Neuron (in vitro differentiated cells): ENCODE data around the gene BOK.

Source experiments
- H2AFZ ChIP-seq: one replicate; pipeline ENCODE4 v1.6.1; 2013; ENCODE audit warnings: low read depth, mild to moderate bottlenecking, inconsistent platforms, low read length, moderate library complexity
- H3K27me3 ChIP-seq: one replicate; pipeline ENCODE4 v1.6.1; 2013; ENCODE audit warnings: low read length; ENCODE audit not compliant: insufficient read depth
- H3K36me3 ChIP-seq: one replicate; pipeline ENCODE4 v1.6.1; 2013; ENCODE audit warnings: low read length; ENCODE audit not compliant: insufficient read depth
- H3K4me1 ChIP-seq: one replicate; pipeline ENCODE4 v1.6.1; 2013; ENCODE audit warnings: low read length; ENCODE audit not compliant: insufficient read depth
- H3K4me3 ChIP-seq: 2 replicates; pipeline ENCODE4 v1.5.1; 2013; ENCODE audit warnings: mild to moderate bottlenecking, low read length, moderate library complexity
- H3K9me3 ChIP-seq: one replicate; pipeline ENCODE4 v1.6.1; 2013; ENCODE audit warnings: low read length

The BOK gene

GRCh38 chr2:241555711-241556110 lies 2.8 kb upstream of the BOK start:
- H3K9me3 ChIP-seq: peaks cover 21% of the 10 kb centered on the region
- H2AFZ ChIP-seq: no peak overlapping the region
- peaks cover 19% of the 10 kb centered on the region for H3K27me3 ChIP-seq
- no peak overlapping the region for H3K4me3 ChIP-seq
- H3K36me3 ChIP-seq: no peaks in the 10 kb centered on the region
- H3K4me1 ChIP-seq: no peaks in the 10 kb centered on the region

- Histone ChIP-seq H2AFZ (no peak overlapping the region), H3K27me3 (peaks cover 19% of the 10 kb centered on the region), H3K36me3 (no peaks in the 10 kb centered on the region), H3K4me3 (no peak overlapping the region), H3K9me3 (peaks cover 21% of the 10 kb centered on the region), H3K4me1 (no peaks in the 10 kb centered on the region)
These were observed 1.8 kb upstream of the BOK start for GRCh38 chr2:241556746-241557145.

DNA sequence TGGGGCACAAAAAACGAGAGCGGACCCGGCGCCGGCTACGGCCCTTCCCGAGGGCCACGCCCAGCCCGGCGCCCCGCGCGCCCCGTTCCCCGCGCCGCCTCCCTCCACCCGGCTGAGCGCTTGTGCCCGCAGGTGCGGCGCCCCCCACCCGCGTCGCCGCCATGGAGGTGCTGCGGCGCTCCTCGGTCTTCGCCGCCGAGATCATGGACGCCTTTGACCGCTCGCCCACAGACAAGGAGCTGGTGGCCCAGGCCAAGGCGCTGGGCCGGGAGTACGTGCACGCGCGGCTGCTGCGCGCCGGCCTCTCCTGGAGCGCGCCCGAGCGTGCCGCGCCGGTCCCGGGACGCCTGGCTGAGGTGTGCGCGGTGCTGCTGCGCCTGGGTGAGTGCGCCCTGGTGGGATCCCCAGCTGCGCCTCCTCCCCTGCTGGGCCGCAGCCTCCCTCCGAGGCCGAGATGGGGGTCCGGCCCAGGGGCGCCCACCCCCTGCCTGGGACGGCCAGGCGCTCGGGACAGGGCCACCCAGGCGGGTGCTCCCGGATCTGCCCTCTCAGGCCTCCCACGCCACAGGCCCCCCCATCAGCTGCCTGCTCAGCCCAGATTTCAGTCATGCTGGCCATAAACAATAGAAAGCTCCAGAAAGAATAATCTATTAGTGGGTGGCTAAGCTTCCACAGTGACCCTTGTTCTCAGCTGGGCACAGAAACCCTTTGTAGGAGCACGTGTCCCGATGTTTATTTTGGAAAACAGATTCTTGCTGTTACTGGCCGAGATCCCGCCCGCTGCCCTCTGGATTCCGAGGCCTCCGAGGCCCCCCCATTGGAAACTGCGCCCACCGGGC lies 997 bp downstream of the BOK start:
- Histone ChIP-seq H3K4me1 (no peaks in the 10 kb centered on the region), H3K36me3 (no peaks in the 10 kb centered on the region), H3K4me3 (peak overlapping the region; percentile 40), H2AFZ (peak overlapping the region; percentile 42), H3K27me3 (peaks cover 19% of the 10 kb centered on the region), H3K9me3 (peaks cover 20% of the 10 kb centered on the region)

GRCh38 chr2:241560162-241560882 lies 1.8 kb downstream of the BOK start:
- Histone ChIP-seq H2AFZ (no peak overlapping the region), H3K4me3 (no peak overlapping the region), H3K36me3 (no peaks in the 10 kb centered on the region), H3K27me3 (peaks cover 19% of the 10 kb centered on the region), H3K4me1 (no peaks in the 10 kb centered on the region), H3K9me3 (peaks cover 17% of the 10 kb centered on the region)

- H3K4me3 ChIP-seq: no peak overlapping the region
- H2AFZ ChIP-seq: no peak overlapping the region
- H3K9me3 ChIP-seq: peaks cover 11% of the 10 kb centered on the region
These were observed 2.4 kb downstream of the BOK start for GRCh38 chr2:241560883-241561474.

DNA sequence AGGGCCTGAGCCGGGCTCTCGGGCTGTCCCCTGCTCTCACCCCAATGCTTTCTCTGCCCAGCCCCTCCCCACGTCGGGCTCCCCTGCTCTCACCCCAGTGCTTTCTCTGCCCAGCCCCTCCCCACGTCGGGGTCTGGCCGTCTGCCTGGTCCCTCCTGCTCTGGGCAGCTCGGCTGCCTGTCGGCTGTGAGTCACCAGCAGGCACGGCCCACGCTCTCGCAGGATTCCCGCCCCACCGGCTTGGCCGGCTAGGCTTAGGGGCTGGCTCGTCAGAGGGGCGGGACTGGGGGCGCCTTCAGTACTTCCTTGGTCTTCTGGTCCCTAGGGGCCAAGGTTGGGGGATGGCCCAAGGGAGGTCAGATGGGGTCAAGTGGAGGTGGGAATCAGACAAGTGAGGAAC lies 3.3 kb downstream of the BOK start:
- H3K4me3 ChIP-seq: no peak overlapping the region
- no peak overlapping the region for H2AFZ ChIP-seq
- H3K36me3 ChIP-seq: no peaks in the 10 kb centered on the region
- peaks cover 11% of the 10 kb centered on the region for H3K9me3 ChIP-seq
- H3K4me1 ChIP-seq: no peaks in the 10 kb centered on the region
- H3K27me3 ChIP-seq: peaks cover 19% of the 10 kb centered on the region

More at GRCh38 chr2:241560883-241561474, 2.4 kb downstream of the BOK start:
- H3K36me3 ChIP-seq: no peaks in the 10 kb centered on the region
- no peaks in the 10 kb centered on the region for H3K4me1 ChIP-seq
- peaks cover 19% of the 10 kb centered on the region for H3K27me3 ChIP-seq

DNA sequence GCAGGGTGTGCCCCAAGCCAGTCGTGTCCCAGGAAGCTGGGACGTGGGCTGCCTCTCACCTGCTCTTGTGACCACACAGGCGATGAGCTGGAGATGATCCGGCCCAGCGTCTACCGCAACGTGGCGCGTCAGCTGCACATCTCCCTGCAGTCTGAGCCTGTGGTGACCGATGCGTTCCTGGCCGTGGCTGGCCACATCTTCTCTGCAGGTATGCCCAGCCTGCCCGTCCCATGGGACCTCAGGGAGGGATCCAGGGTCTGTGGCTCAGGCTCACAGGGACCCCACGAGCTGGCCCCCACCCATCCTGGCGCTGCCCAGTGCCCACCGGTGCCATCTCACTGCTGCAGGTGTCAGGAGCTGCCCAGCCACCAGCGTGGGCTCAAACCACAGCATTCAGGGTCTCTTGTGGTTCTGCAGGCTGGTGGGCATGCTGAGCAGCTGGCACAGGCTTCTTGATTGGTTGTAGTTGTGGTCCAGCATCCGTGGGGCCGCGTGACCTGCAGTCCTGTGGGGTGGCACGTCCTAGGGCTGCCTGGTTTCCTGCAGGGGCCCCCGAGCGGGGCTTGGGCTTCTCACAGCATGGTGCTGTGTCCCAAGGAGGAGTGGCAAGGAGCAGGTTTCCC lies 3.8 kb downstream of the BOK start:
- H3K36me3 ChIP-seq: no peaks in the 10 kb centered on the region
- H2AFZ ChIP-seq: no peak overlapping the region
- no peaks in the 10 kb centered on the region for H3K4me1 ChIP-seq
- H3K27me3 ChIP-seq: peaks cover 16% of the 10 kb centered on the region
- H3K9me3 ChIP-seq: peaks cover 11% of the 10 kb centered on the region
- no peak overlapping the region for H3K4me3 ChIP-seq

- H3K27me3 ChIP-seq: peaks cover 9% of the 10 kb centered on the region
- H3K4me1 ChIP-seq: no peaks in the 10 kb centered on the region
- peaks cover 7% of the 10 kb centered on the region for H3K9me3 ChIP-seq
- no peak overlapping the region for H2AFZ ChIP-seq
- H3K4me3 ChIP-seq: no peak overlapping the region
- H3K36me3 ChIP-seq: no peaks in the 10 kb centered on the region
These were observed 4.5 kb downstream of the BOK start for GRCh38 chr2:241563031-241563507.

DNA sequence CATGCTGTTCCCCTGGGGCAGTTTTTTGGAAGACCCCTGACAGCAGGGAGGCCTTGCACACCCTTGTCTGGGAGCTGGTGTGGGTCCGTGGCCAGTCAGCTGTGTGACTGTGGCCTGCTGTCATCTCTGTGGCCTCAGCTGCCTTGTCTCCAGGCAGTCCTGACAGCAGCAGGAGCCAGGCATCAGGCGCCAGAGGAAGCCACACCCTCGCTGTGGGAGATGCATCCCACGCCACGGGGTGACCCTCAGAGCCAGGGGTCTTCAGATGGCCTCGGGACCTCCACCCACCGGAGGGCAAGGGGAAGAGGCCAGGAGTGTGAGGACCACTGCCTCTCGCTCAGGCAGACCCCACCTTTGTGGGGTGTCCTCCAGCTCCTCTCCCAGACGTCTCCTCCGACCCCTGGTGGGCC lies 5.0 kb downstream of the BOK start:
- Histone ChIP-seq H3K9me3 (peaks cover 2% of the 10 kb centered on the region), H3K36me3 (no peaks in the 10 kb centered on the region), H3K27me3 (peaks cover 4% of the 10 kb centered on the region)

GRCh38 chr2:241563981-241564595 lies 5.5 kb downstream of the BOK start:
- H2AFZ ChIP-seq: no peak overlapping the region
- H3K27me3 ChIP-seq: peaks cover 2% of the 10 kb centered on the region
- no peaks in the 10 kb centered on the region for H3K4me1 ChIP-seq
- H3K9me3 ChIP-seq: peaks cover 2% of the 10 kb centered on the region
- no peak overlapping the region for H3K4me3 ChIP-seq
- H3K36me3 ChIP-seq: no peaks in the 10 kb centered on the region

More for the DNA sequence above, 5.0 kb downstream of the BOK start:
- no peaks in the 10 kb centered on the region for H3K4me1 ChIP-seq
- H3K4me3 ChIP-seq: no peak overlapping the region
- no peak overlapping the region for H2AFZ ChIP-seq

- peaks cover 2% of the 10 kb centered on the region for H3K27me3 ChIP-seq
- peaks cover 4% of the 10 kb centered on the region for H3K9me3 ChIP-seq
- H3K36me3 ChIP-seq: no peaks in the 10 kb centered on the region
- H3K4me1 ChIP-seq: no peaks in the 10 kb centered on the region
- no peak overlapping the region for H2AFZ ChIP-seq
- H3K4me3 ChIP-seq: no peak overlapping the region
These were observed 6.3 kb downstream of the BOK start for GRCh38 chr2:241564596-241565410.

GRCh38 chr2:241565411-241565810 lies 6.9 kb downstream of the BOK start:
- Histone ChIP-seq H3K4me3 (no peak overlapping the region), H3K36me3 (no peaks in the 10 kb centered on the region), H3K27me3 (peaks cover 1% of the 10 kb centered on the region), H2AFZ (no peak overlapping the region), H3K9me3 (peaks cover 4% of the 10 kb centered on the region), H3K4me1 (no peaks in the 10 kb centered on the region)
